ENCODE results near the gene ZRANB1.

DNA sequence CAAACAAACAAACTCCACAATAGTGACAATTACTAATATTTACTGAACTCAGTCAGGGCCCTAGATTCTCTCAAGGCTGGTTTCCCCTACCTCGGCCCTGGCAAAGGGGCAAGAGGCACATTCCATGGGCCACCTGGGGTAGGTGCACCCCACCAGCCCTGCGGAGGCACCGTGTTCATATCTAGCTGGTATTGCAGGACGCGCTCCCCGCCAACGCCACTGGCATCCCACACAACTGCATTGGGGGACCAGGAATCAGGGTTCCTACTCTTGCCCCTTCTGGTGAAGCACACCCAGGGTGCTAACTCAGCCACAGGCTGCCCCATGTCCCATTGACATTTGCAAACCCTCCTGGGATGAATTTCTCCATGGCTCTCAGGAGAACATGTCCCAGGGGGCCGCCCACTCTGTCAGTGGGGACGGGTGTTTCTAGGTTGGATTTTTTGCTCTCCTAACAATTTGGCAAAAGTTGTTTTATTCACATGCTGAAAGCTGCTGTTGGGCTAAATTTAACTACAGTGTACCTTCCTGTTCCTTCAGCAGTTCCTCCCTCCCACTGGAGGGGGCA is 76.7 kb downstream of the ZRANB1 start:
- TF ChIP-seq, protein P1, sequence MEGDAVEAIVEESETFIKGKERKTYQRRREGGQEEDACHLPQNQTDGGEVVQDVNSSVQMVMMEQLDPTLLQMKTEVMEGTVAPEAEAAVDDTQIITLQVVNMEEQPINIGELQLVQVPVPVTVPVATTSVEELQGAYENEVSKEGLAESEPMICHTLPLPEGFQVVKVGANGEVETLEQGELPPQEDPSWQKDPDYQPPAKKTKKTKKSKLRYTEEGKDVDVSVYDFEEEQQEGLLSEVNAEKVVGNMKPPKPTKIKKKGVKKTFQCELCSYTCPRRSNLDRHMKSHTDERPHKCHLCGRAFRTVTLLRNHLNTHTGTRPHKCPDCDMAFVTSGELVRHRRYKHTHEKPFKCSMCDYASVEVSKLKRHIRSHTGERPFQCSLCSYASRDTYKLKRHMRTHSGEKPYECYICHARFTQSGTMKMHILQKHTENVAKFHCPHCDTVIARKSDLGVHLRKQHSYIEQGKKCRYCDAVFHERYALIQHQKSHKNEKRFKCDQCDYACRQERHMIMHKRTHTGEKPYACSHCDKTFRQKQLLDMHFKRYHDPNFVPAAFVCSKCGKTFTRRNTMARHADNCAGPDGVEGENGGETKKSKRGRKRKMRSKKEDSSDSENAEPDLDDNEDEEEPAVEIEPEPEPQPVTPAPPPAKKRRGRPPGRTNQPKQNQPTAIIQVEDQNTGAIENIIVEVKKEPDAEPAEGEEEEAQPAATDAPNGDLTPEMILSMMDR (IDR thresholded peaks at IDR 0.05): no peak
- no peak for TF ChIP-seq POLR2A (IDR thresholded peaks at IDR 0.05)
